Upper lobe of right lung (tissue), 1 donor: ENCODE data around the gene AQP5. TPM values are rescaled to one million over a fixed set of nuclear protein-coding genes. Genes with fewer than 3 reads are reported as not detected.

Experiments used
- ATAC-seq: fragments of 200-7000 bp; cut with Tn5 transposase; one replicate; pipeline ENCODE4 v1.9.1; 2020; ENCODE audit warnings: mild to moderate bottlenecking, moderate library complexity
- DNase-seq: peaks from one replicate; pipeline ENCODE4 v3.0.0-alpha.2; 2020
- H3K27ac ChIP-seq: fragments of 200-600 bp; one replicate; pipeline ENCODE4 v1.8.0; 2022
- H3K27me3 ChIP-seq: fragments of 200-600 bp; one replicate; pipeline ENCODE4 v1.8.0; 2022; ENCODE audit warnings: mild to moderate bottlenecking
- H3K36me3 ChIP-seq: fragments of 200-600 bp; one replicate; pipeline ENCODE4 v1.8.0; 2022
- H3K4me1 ChIP-seq: fragments of 200-600 bp; one replicate; pipeline ENCODE4 v1.8.0; 2022
- H3K4me3 ChIP-seq: fragments of 200-600 bp; one replicate; pipeline ENCODE4 v1.8.0; 2022; ENCODE audit warnings: mild to moderate bottlenecking
- H3K9me3 ChIP-seq: fragments of 200-600 bp; one replicate; pipeline ENCODE4 v1.8.0; 2022
- CTCF ChIP-seq: fragments of 200-600 bp; IDR thresholded peaks from one replicate; pipeline ENCODE4 v1.8.0; 2022; ENCODE audit warnings: antibody characterized with exemption
- intact Hi-C: fragments of 100-400 bp; cut with DNase I; formaldehyde crosslinking; loops from one replicate; pipeline ENCODE4 v1.11.0; 2022
- total RNA-seq: library from RNA; stranded (reverse); fragmentation: NEBNext Ultra II Directional; extraction: Animal tissue kit (Norgen Biotek cat#: 25700); gene quantifications from one replicate; pipeline ENCODE4 v1.2.1, GENCODE V29; 2021
- donor health status: DM: no; HTN: yes; CAD: no; lungs with severe emphysema.

The AQP5 gene
- total RNA-seq, 1 donor from 2014 or later, result 14.3 TPM

- Histone ChIP-seq H3K27ac (no peak overlapping the region), H3K27me3 (peaks cover 66% of the 10 kb centered on the region), H3K4me3 (no peak overlapping the region), H3K4me1 (peaks cover 26% of the 10 kb centered on the region), H3K36me3 (no peaks in the 10 kb centered on the region), H3K9me3 (no peaks in the 10 kb centered on the region)
- intact Hi-C loops, result no loop called here
- no peak for DNase-seq
- ATAC-seq, result no peak
- no peak for TF ChIP-seq CTCF
Observed at GRCh38 chr12:49956663-49957569, 4.8 kb upstream of the AQP5 start.

DNA sequence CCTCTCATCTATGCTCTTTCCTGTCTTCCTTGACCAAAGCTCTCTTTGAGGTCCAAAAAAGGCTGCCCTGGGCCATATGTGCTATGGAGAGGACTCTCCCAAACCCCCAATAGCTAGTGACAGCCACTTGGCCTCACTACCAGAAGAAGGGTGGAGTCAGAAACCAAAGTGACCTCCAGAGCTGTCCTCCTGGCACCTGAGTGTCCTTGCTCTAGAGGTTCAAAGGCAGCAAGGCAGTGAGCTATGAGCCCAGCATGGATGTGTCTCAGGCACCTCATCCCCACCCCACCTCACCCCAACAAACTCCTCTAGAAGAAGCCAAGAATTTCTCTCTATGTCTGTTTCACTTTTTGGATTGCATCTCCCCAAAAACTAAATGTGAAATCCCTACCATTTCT is 4.1 kb upstream of the AQP5 start:
- no peak overlapping the region for H3K27ac ChIP-seq
- ATAC-seq, result no peak
- intact Hi-C loops, result no loop called here

DNA sequence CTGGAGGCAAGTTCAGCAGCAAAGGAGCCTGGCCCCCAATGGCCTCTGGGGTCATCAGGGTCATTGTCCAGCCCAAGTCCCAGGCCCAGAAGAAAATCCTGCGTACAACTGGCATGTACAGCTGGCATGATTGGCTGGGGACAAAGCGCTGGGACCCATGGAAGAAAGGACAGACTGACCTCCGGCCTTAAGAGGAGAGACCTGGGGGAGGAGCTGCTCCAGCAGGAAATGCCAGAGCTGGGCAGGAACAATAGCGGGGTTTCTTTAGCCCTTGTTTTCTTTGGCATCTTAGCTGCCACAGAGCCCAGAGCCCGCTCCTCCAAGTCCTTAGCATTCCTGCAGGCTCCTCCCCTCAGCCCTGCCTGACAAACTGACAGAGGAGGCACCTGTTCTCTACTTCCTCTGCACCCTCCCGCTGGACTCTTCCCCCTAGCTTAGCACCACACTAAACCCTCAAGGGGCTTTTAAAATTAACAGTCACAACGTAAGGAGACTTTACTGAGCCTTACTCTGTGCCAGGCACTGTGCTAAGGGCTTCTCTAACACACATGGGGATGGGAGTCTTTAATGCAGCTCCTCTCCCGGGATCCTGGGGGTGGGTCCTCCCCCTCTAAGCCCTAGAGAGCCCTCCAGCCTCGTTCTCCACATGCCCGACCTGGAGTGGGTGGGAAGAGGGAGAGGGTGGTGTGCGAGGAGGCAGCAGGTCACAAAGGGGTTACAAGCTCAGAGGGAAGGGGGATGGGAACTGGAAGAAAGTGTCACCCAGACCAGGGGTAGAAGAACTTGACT is 1.8 kb upstream of the AQP5 start:
- H3K9me3 ChIP-seq, result no peaks in the 10 kb centered on the region
- no peak overlapping the region for H3K4me3 ChIP-seq
- H3K27me3 ChIP-seq, result peaks cover 54% of the 10 kb centered on the region
- ATAC-seq (peak; percentile 79), DNase-seq (peak; percentile 78)
- peaks cover 16% of the 10 kb centered on the region for H3K4me1 ChIP-seq
- H3K36me3 ChIP-seq, result no peaks in the 10 kb centered on the region
- TF ChIP-seq CTCF, result no peak
- no peak overlapping the region for H3K27ac ChIP-seq
- intact Hi-C loops, result no loop called here

More for the DNA sequence above, 4.1 kb upstream of the AQP5 start:
- DNase-seq, result no peak
- Histone ChIP-seq H3K4me3 (no peak overlapping the region), H3K36me3 (no peaks in the 10 kb centered on the region), H3K9me3 (no peaks in the 10 kb centered on the region), H3K4me1 (peaks cover 21% of the 10 kb centered on the region), H3K27me3 (peaks cover 66% of the 10 kb centered on the region)
- TF ChIP-seq CTCF, result no peak

GRCh38 chr12:49960474-49961110 is 1.1 kb upstream of the AQP5 start:
- intact Hi-C loops, result no loop called here

More at GRCh38 chr12:49960474-49961110, 1.1 kb upstream of the AQP5 start:
- no peak for DNase-seq
- no peaks in the 10 kb centered on the region for H3K36me3 ChIP-seq
- no peak overlapping the region for H3K27ac ChIP-seq
- TF ChIP-seq CTCF, result no peak
- no peak overlapping the region for H3K4me3 ChIP-seq
- ATAC-seq, result peak; percentile 1
- peaks cover 12% of the 10 kb centered on the region for H3K4me1 ChIP-seq
- H3K9me3 ChIP-seq, result no peaks in the 10 kb centered on the region
- peaks cover 47% of the 10 kb centered on the region for H3K27me3 ChIP-seq
